Endothelial cell of umbilical vein (primary cell): ENCODE measurements around the gene PTGES2. TPM values are rescaled to one million over a fixed set of nuclear protein-coding genes. Genes with fewer than 3 reads are reported as not detected.

Experiments
- BruUV-seq: library from RNA; stranded (reverse); fragments of 400-500 nt; replicated peaks from 2 replicates; lab custom pipeline; 2021; lab: Mats Ljungman, UMichigan
- CTCF ChIA-PET: fragments of 300-600, 350-600 bp; sonication (Branson Sonifier 250); formaldehyde crosslinking; loops from one replicate; lab custom pipeline; 2021; ENCODE audit warnings: antibody characterized with exemption, inconsistent platforms; lab: Charles Lee
- POLR2A ChIA-PET: fragments of 300-600, 350-600 bp; sonication (Branson Sonifier 250); formaldehyde crosslinking; loops from one replicate; lab custom pipeline; 2021; ENCODE audit warnings: antibody characterized with exemption, inconsistent platforms; lab: Charles Lee
- DNase-seq: peaks from one replicate; pipeline ENCODE4 v3.0.0-alpha.2; 2011; ENCODE audit warnings: low read depth, low spot score
- FAIRE-seq: peaks from 2 replicates; lab custom pipeline; 2011; peaks lifted over from hg19 to GRCh38; lab: Jason Lieb, UNC
- H2AFZ ChIP-seq: 2 replicates; pipeline ENCODE4 v1.6.0; 2012; ENCODE audit warnings: low read depth, low read length, control low read depth, inconsistent platforms
- H3K27ac ChIP-seq: 2 replicates; pipeline ENCODE4 v1.5.1; 2011; ENCODE audit warnings: low read depth, mild to moderate bottlenecking, control low read depth, low read length, moderate library complexity; ENCODE audit not compliant: insufficient read depth
- H3K27me3 ChIP-seq, 2 experiments: 2 replicates each; pipeline versions ENCODE4 v1.6.0 to v1.6.1; 2011; ENCODE audit warnings: low read length in 2 of 2, mixed read lengths in 1 of 2; ENCODE audit not compliant: control insufficient read depth in 2 of 2, insufficient read depth in 2 of 2
- H3K36me3 ChIP-seq, 2 experiments: 2 replicates in 1 of 2; 3 replicates in 1 of 2; pipeline ENCODE4 v1.5.1; 2011; ENCODE audit warnings: low read length in 2 of 2, mild to moderate bottlenecking in 1 of 2, moderate library complexity in 1 of 2; ENCODE audit not compliant: control insufficient read depth in 2 of 2, insufficient read depth in 2 of 2; ENCODE audit errors: extremely low read depth in 1 of 2
- H3K4me1 ChIP-seq: 3 replicates; pipeline ENCODE4 v1.5.1; 2011; ENCODE audit warnings: mild to moderate bottlenecking, low read length; ENCODE audit not compliant: control insufficient read depth, insufficient read depth; ENCODE audit errors: extremely low read depth
- H3K4me2 ChIP-seq: 2 replicates; pipeline ENCODE4 v1.6.1; 2011; ENCODE audit warnings: low read length, control low read depth, mixed read lengths; ENCODE audit not compliant: insufficient read depth
- H3K4me3 ChIP-seq, 3 experiments: fragments of 200-600 bp in 1 of 3; sonication (generic), shearing (Covaris generic) in 1 of 3; replicated peaks in 1 of 3; 2 replicates each; pipeline ENCODE4 v1.5.1; 2011 to 2016; ENCODE audit warnings: control low read depth in 3 of 3, low read length in 3 of 3, mild to moderate bottlenecking in 2 of 3, inconsistent platforms in 1 of 3, low read depth in 1 of 3, moderate library complexity in 1 of 3; ENCODE audit not compliant: insufficient read depth in 1 of 3
- H3K79me2 ChIP-seq: 2 replicates; pipeline ENCODE4 v1.6.0; 2012; ENCODE audit warnings: low read length, inconsistent platforms; ENCODE audit not compliant: control insufficient read depth, insufficient read depth
- H3K9ac ChIP-seq: replicated peaks from 2 replicates; pipeline ENCODE3; 2011; ENCODE audit warnings: low read length, control low read depth; ENCODE audit not compliant: insufficient read depth; ENCODE audit errors: extremely low read depth
- H3K9me1 ChIP-seq: replicated peaks from 3 replicates; pipeline ENCODE4 v1.6.0; 2011; ENCODE audit warnings: mild to moderate bottlenecking, low read length; ENCODE audit not compliant: control insufficient read depth, insufficient read depth; ENCODE audit errors: extremely low read depth
- H3K9me3 ChIP-seq: replicated peaks from 2 replicates; pipeline ENCODE4 v1.5.1; 2012; ENCODE audit warnings: low read length, inconsistent platforms; ENCODE audit not compliant: control insufficient read depth, insufficient read depth
- H4K20me1 ChIP-seq: replicated peaks from 2 replicates; pipeline ENCODE3; 2011; ENCODE audit warnings: mild to moderate bottlenecking, low read length; ENCODE audit not compliant: control insufficient read depth, insufficient read depth; ENCODE audit errors: extremely low read depth
- EZH2 ChIP-seq: IDR thresholded peaks from 2 replicates; pipeline ENCODE4 v1.6.1; 2012; ENCODE audit warnings: borderline replicate concordance, low read depth, mild to moderate bottlenecking, moderate library complexity, low read length, inconsistent platforms; ENCODE audit not compliant: severe bottlenecking
- FOS ChIP-seq: IDR thresholded peaks from 2 replicates; pipeline ENCODE4 v1.6.1; 2011; ENCODE audit warnings: mild to moderate bottlenecking, low read length, moderate library complexity, borderline replicate concordance; ENCODE audit not compliant: insufficient read depth
- GATA2 ChIP-seq: IDR thresholded peaks from 2 replicates; pipeline ENCODE4 v1.7.0; 2011; ENCODE audit warnings: low read depth, mild to moderate bottlenecking, moderate library complexity, mixed read lengths, low read length; ENCODE audit not compliant: insufficient read length, insufficient read depth
- JUN ChIP-seq: IDR thresholded peaks from 2 replicates; pipeline ENCODE4 v1.6.1; 2011; ENCODE audit warnings: borderline replicate concordance, low read depth; ENCODE audit not compliant: insufficient read length, insufficient read depth
- MYC ChIP-seq: IDR thresholded peaks from one replicate; pipeline ENCODE4 v1.6.1; 2011; ENCODE audit warnings: mild to moderate bottlenecking, low read depth, low read length
- POLR2A ChIP-seq: IDR thresholded peaks from 2 replicates; pipeline ENCODE4 v1.6.1; 2012; ENCODE audit warnings: low read depth, mild to moderate bottlenecking, control low read depth, low read length
- POLR2AphosphoS5 ChIP-seq: IDR thresholded peaks from 2 replicates; pipeline ENCODE4 v1.6.1; 2012; ENCODE audit warnings: low read depth, mild to moderate bottlenecking, control low read depth, low read length, moderate library complexity; ENCODE audit not compliant: insufficient read depth
- dilution Hi-C: fragments of 300-500 bp; cut with MboI; formaldehyde crosslinking; loops from one replicate; pipeline ENCODE4 v1.15.0; 2019; ENCODE audit warnings: low sequenced_read_pairs; ENCODE audit not compliant: extremely low pct_ligation_motif_present
- intact Hi-C: fragments of 100-400 bp; cut with micrococcal nuclease; formaldehyde crosslinking; loops from one replicate; pipeline ENCODE4 v1.10.0; 2022
- polyA plus RNA-seq, 4 experiments: library from polyadenylated mRNA; depleted of rRNA in 3 of 4; stranded (reverse) in 3 of 4; unstranded in 1 of 4; fragments of >200 nt; gene quantifications; 2 replicates each; pipeline versions ENCODE4 v1.2.1 to v1.2.3, GENCODE V29; 2011 to 2012; ENCODE audit warnings: missing spikeins in 1 of 4
- total RNA-seq: library from RNA; stranded (reverse); gene quantifications from 2 replicates; pipeline ENCODE4 v1.2.3, GENCODE V29; 2021
- TF ChIP-seq, protein P1 (sequence below), 2 donors: IDR thresholded peaks; 1 replicate in 1 of 2; 2 replicates in 1 of 2; pipeline ENCODE4 v1.5.1; 2011; ENCODE audit warnings: low read length in 2 of 2, mild to moderate bottlenecking in 2 of 2, moderate library complexity in 2 of 2, control low read depth in 1 of 2, inconsistent platforms in 1 of 2, low read depth in 1 of 2; ENCODE audit not compliant: insufficient read depth in 1 of 2; ENCODE audit errors: extremely low read depth in 1 of 2
- TF ChIP-seq, protein P2 (sequence below): IDR thresholded peaks from 2 replicates; pipeline ENCODE4 v1.6.1; 2011; ENCODE audit not compliant: insufficient read depth, insufficient read length

PTGES2 gene
- total and polyA plus RNA-seq, 2 donors (not counting 3 experiments of a cell fraction or from before 2014, with no cell fraction given): 64.2 to 69.9 TPM

DNA sequence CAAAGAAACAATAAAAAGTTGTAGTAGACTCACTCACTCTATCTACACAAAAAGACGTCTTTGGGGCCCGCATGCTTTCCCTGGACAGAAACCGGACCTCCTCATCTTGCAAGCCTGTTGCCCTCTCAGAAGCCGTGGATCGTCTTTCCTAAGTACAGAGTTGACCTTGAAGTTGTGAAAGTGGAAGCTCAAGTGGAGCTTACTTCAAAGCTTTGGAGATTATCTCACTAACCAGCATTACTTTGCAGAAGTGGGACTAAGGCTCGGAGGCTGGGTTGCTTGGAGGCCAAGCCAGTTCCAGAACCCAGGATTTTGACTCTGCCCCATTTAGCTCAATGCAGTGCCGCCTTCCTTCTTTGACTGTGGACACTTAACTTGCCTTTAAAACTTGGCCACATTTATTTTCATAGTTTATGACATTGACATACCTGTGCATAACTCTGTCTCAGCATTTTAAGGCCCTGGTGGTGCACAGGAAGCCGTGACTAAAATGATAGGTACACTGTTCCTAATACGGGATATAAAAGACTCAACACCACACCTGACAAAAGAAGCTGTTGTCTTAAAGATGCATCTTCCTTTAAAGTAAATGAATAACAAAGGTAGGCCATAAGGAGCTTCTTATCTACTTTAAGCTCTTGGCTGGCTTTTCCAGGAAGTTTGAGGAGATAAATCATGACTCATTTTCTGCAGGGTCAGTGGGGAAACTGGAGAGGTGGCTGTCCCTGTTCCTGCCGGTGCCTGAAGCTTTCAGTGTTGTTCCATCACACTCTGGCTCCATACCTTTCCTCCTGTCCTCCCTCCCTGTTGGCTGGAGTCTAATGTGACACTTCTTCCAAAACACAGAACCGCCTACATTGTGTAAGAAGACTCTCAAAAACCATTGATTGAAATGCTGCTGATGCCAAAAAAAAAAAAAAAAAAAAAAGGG, 48.8 kb downstream of the PTGES2 start:
- Histone ChIP-seq H3K9ac (no peak overlapping the region), H3K27ac (no peak overlapping the region), H3K4me2 (no peak overlapping the region), H3K9me3 (no peaks in the 10 kb centered on the region), H3K36me3 (no peaks in the 10 kb centered on the region), H3K4me3 (no peak overlapping the region), H4K20me1 (no peaks in the 10 kb centered on the region), H3K4me1 (peaks cover 18% of the 10 kb centered on the region), H3K9me1 (no peaks in the 10 kb centered on the region), H3K27me3 (no peaks in the 10 kb centered on the region), H3K79me2 (peaks cover 29% of the 10 kb centered on the region), H2AFZ (no peak overlapping the region)
- ChIA-PET CTCF (interaction anchor here (0.8 to 2.3 kb wide), 8 partner anchors 9 to 136 kb away, joined by 3 to 16 read pairs (median 3); partner anchors contain the start of gene SLC25A25), POLR2A (interaction anchor here (1.5 to 2.3 kb wide), 2 partner anchors 11 to 21 kb away, joined by 4 to 8 read pairs; partner anchors contain the start of genes NAIF1 and SLC25A25)
- FAIRE-seq: peak; percentile 84
- no TSS peak for BruUV-seq
- peak; percentile 53 for DNase-seq
- intact Hi-C loops: no loop called here
- dilution Hi-C loops: no loop called here
- TF ChIP-seq MYC (no peak), JUN (peak; percentile 14), GATA2 (peak; percentile 65), POLR2A (no peak), POLR2AphosphoS5 (no peak), EZH2 (no peak), FOS (peak; percentile 72)
- TF ChIP-seq, protein P1, sequence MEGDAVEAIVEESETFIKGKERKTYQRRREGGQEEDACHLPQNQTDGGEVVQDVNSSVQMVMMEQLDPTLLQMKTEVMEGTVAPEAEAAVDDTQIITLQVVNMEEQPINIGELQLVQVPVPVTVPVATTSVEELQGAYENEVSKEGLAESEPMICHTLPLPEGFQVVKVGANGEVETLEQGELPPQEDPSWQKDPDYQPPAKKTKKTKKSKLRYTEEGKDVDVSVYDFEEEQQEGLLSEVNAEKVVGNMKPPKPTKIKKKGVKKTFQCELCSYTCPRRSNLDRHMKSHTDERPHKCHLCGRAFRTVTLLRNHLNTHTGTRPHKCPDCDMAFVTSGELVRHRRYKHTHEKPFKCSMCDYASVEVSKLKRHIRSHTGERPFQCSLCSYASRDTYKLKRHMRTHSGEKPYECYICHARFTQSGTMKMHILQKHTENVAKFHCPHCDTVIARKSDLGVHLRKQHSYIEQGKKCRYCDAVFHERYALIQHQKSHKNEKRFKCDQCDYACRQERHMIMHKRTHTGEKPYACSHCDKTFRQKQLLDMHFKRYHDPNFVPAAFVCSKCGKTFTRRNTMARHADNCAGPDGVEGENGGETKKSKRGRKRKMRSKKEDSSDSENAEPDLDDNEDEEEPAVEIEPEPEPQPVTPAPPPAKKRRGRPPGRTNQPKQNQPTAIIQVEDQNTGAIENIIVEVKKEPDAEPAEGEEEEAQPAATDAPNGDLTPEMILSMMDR (IDR thresholded peaks at IDR 0.05; ENCODE audit: extremely low read depth in 1 of 2, insufficient read depth in 1 of 2, low read depth in 1 of 2, low read length in 2 of 2): no peak
- TF ChIP-seq, protein P2, sequence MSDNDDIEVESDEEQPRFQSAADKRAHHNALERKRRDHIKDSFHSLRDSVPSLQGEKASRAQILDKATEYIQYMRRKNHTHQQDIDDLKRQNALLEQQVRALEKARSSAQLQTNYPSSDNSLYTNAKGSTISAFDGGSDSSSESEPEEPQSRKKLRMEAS: no peak
